Transverse colon (tissue), 4 donors: Measurements from ENCODE around the gene ZNF334. TPM values are rescaled to one million over a fixed set of nuclear protein-coding genes. Genes with fewer than 3 reads are reported as not detected.

Experiments
- DNase-seq: peaks from one replicate; pipeline ENCODE4 v3.0.0-alpha.2; 2019
- H3K27ac ChIP-seq, 4 donors: fragments of 200-600 bp; sonication (generic); 2 replicates each; pipeline ENCODE4 v1.5.1; 2016 to 2018; ENCODE audit warnings: inconsistent platforms in 4 of 4
- H3K27me3 ChIP-seq: fragments of 200-600 bp; sonication (generic); 2 replicates; pipeline ENCODE4 v1.5.1; 2017; ENCODE audit warnings: inconsistent platforms
- H3K36me3 ChIP-seq, 4 donors: fragments of 200-600 bp; sonication (generic); 2 replicates each; pipeline ENCODE4 v1.5.1; 2017 to 2019; ENCODE audit warnings: inconsistent platforms in 4 of 4
- H3K4me1 ChIP-seq, 4 donors: fragments of 200-600 bp; sonication (generic); 2 replicates each; pipeline ENCODE4 v1.5.1; 2017 to 2020; ENCODE audit warnings: inconsistent platforms in 4 of 4
- H3K4me3 ChIP-seq, 4 donors: fragments of 200-600 bp; sonication (generic); 1 replicate in 1 of 4; 2 replicates in 3 of 4; pipeline versions ENCODE4 v1.5.1 to v1.6.1; 2017 to 2019; ENCODE audit warnings: inconsistent platforms in 4 of 4
- H3K9me3 ChIP-seq, 2 donors: fragments of 200-600 bp; sonication (generic); 2 replicates each; pipeline ENCODE4 v1.5.1; 2017 to 2019; ENCODE audit warnings: inconsistent platforms in 2 of 2
- EP300 ChIP-seq: sonication (generic); formaldehyde crosslinking; IDR thresholded peaks from one replicate; pipeline ENCODE4 v1.6.1; 2017; ENCODE audit warnings: antibody characterized with exemption, low read depth
- POLR2A ChIP-seq: fragments of 450-650 bp; IDR thresholded peaks from one replicate; pipeline ENCODE4 v1.6.1; 2016; ENCODE audit warnings: antibody characterized with exemption, mild to moderate bottlenecking, moderate library complexity
- POLR2AphosphoS5 ChIP-seq, 3 donors: sonication (generic); formaldehyde crosslinking; IDR thresholded peaks; one replicate each; pipeline ENCODE4 v1.6.1; 2016; ENCODE audit warnings: antibody characterized with exemption in 3 of 3
- WGBS, 2 donors: methylation state at CpG; one replicate each; pipeline ENCODE4 v1.1.5; 2018; ENCODE audit warnings: low coverage in 1 of 2; 5-methylcytosine and 5-hydroxymethylcytosine counted together
- in situ Hi-C, 4 donors: fragments of 200-750 bp; cut with MboI; loops; one replicate each; pipeline versions ENCODE4 v1.15.0 to v1.15.1; 2017; ENCODE audit warnings: low sequenced_read_pairs in 3 of 4, low pct_ligation_motif_present in 1 of 4, low pct_unique_long_range_greater_than_20kb in 1 of 4
- intact Hi-C: fragments of 100-400 bp; cut with DNase I; formaldehyde crosslinking; loops from one replicate; pipeline ENCODE4 v1.15.1; 2023; ENCODE audit warnings: low total_unique reads
- total RNA-seq, 4 donors: library from RNA; depleted of rRNA; stranded (reverse); fragments of >200 nt; gene quantifications; one replicate each; pipeline ENCODE4 v1.1.0, GENCODE V29; 2016
- TF ChIP-seq, protein P1 (sequence below), 5 experiments: fragments of 200-600 bp in 3 of 5; fragments of 450-650 bp in 2 of 5; sonication (generic) in 3 of 5; IDR thresholded peaks; 1 replicate in 2 of 5; 2 replicates in 3 of 5; pipeline ENCODE4 v1.5.1; 2016 to 2017; ENCODE audit warnings: antibody characterized with exemption in 5 of 5, inconsistent platforms in 3 of 5, mild to moderate bottlenecking in 2 of 5, moderate library complexity in 1 of 5

Gene ZNF334
- total RNA-seq, 4 donors from 2014 or later = 1.9 to 7.1 (median 4.7) TPM

DNA sequence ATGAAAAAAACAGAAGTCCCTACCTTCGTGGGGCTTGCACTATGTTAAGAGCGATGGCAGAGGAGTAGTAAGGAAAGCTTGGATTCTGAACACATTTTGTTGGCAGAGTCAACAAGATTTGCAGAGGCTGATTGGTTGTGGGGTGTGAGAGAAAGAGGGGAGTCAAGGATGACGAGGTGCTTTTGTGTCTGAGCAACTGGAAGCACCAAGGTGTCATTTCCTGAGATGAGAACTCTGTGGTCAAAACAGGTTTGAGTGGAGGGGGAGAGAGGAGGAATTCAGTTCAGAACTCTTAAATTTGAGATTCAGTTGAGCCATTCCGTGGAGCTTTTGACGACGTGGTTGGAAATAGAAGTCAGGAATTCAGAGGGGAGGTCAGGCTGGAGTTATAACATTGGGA lies 33.6 kb upstream of the ZNF334 start:
- intact Hi-C loops = no loop called here
- no peaks in the 10 kb centered on the region for H3K27me3 ChIP-seq
- no peaks in the 10 kb centered on the region for H3K36me3 ChIP-seq
- no peak for DNase-seq
- H3K4me3 ChIP-seq = no peak overlapping the region
- in situ Hi-C loops = no loop called here
- WGBS, 2 donors = 71 to 82% methylated on average over 3 to 6 of the region's 6 CpGs
- H3K9me3 ChIP-seq = no peaks in the 10 kb centered on the region
- peaks cover 0 to 3% (median 0%) of the 10 kb centered on the region in 4 donors for H3K4me1 ChIP-seq
- TF ChIP-seq EP300 (no peak), POLR2AphosphoS5 (IDR thresholded peaks at IDR 0.05) (no peak), POLR2A (no peak)
- TF ChIP-seq, protein P1, sequence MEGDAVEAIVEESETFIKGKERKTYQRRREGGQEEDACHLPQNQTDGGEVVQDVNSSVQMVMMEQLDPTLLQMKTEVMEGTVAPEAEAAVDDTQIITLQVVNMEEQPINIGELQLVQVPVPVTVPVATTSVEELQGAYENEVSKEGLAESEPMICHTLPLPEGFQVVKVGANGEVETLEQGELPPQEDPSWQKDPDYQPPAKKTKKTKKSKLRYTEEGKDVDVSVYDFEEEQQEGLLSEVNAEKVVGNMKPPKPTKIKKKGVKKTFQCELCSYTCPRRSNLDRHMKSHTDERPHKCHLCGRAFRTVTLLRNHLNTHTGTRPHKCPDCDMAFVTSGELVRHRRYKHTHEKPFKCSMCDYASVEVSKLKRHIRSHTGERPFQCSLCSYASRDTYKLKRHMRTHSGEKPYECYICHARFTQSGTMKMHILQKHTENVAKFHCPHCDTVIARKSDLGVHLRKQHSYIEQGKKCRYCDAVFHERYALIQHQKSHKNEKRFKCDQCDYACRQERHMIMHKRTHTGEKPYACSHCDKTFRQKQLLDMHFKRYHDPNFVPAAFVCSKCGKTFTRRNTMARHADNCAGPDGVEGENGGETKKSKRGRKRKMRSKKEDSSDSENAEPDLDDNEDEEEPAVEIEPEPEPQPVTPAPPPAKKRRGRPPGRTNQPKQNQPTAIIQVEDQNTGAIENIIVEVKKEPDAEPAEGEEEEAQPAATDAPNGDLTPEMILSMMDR (IDR thresholded peaks at IDR 0.05) = no peak
- H3K27ac ChIP-seq = no peak overlapping the region

DNA sequence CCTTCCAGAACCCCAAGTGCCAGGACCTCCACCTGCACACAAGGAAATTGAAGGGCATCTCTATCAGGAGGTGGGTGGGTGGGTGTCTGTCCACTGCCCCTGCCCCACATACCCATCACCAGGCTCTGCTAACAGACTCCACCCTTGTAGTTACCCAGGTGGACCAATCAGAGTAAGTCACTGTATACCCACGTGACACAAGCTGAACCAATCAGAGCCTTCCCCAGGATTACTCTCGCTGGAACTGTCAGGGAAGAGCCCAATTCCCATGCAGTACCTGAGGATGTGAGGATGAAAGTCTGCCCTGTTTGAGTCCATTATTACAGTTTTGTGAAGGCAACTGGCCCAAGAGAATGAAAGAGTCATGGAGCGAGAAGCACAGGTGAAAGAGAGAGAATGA lies 32.9 kb upstream of the ZNF334 start:
- intact Hi-C loops = no loop called here
- H3K27ac ChIP-seq = no peak overlapping the region
- no peak overlapping the region for H3K4me3 ChIP-seq
- DNase-seq = no peak
- no peak for TF ChIP-seq POLR2AphosphoS5 (IDR thresholded peaks at IDR 0.05)
- no peak for TF ChIP-seq POLR2A
- no peak for TF ChIP-seq EP300
- TF ChIP-seq, protein P1 (IDR thresholded peaks at IDR 0.05) = no peak
- in situ Hi-C loops = no loop called here
- no peaks in the 10 kb centered on the region for H3K36me3 ChIP-seq
- peaks cover 0 to 3% (median 0%) of the 10 kb centered on the region in 4 donors for H3K4me1 ChIP-seq
- no peaks in the 10 kb centered on the region for H3K9me3 ChIP-seq
- 89 to 100% methylated on average over 1 to 3 of the region's 3 CpGs for WGBS, 2 donors
- peaks cover 3% of the 10 kb centered on the region for H3K27me3 ChIP-seq

DNA sequence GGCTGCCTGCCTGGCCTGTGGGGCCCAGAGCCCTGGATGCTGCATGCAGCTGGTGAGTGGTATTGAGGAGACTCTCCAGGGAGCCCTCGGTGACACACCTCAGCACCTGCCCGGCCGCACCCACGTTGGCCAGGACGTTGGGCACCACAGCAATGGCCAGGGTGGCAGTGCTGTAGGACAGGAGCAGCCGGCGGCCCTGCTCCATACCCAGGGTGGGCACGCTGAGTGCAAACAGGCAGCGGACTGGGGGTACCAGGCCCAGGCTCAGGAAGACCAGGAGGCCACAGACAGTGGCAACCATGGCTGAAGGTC lies 32.4 kb upstream of the ZNF334 start:
- TF ChIP-seq EP300 = no peak
- no peak for TF ChIP-seq POLR2A
- TF ChIP-seq, protein P1 (IDR thresholded peaks at IDR 0.05) = no peak
- TF ChIP-seq POLR2AphosphoS5 (IDR thresholded peaks at IDR 0.05) = no peak
- Histone ChIP-seq H3K27ac (no peak overlapping the region), H3K4me1 (peaks cover 0 to 3% (median 0%) of the 10 kb centered on the region in 4 donors), H3K4me3 (no peak overlapping the region), H3K27me3 (peaks cover 3% of the 10 kb centered on the region), H3K36me3 (no peaks in the 10 kb centered on the region), H3K9me3 (no peaks in the 10 kb centered on the region)
- DNase-seq = no peak
- in situ Hi-C loops = no loop called here
- intact Hi-C loops = no loop called here
- WGBS, 2 donors = 91% methylated on average over 9 of the region's 9 CpGs; no CpG with 5 or more reads in 1 of the 2 donors

DNA sequence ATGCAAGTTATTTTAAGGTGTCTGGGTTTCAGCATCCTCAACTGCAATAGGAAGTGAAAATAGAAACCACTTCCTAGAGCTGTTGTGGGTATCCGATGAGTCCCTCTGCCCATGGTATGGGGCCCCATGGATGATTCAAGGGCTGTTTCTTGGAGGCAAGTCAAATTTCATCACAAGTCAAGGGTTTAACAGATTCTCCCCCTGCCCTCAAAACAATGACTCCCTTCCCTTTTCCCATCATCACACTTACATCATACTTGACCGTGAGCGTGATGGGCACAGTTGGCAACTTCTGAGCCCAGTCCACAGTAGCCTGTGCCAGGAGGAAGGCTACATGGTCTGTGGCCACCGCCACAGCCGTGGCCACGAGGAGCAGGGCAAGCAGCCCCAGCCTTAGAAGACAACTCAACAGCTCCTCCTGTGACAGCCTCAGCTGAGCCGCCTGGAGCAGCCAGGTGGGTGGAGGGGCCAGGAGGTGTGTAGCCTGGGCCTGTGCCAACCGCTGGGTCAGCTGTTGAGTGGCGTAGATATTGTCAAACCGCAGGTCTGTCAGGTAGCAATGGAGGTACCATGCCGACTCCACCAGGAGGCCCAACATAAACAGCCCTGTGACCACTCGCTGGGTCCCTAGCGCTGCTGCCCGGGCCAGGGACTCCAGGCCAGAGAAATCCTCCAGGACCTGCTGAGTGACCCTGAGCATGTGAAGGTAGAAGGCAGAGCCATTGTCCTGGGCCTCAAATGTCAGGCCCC lies 31.9 kb upstream of the ZNF334 start:
- intact Hi-C loops (no loop called here), in situ Hi-C loops (no loop called here)
- Histone ChIP-seq H3K4me1 (peaks cover 0 to 3% (median 0%) of the 10 kb centered on the region in 4 donors), H3K36me3 (no peaks in the 10 kb centered on the region), H3K27me3 (peaks cover 3% of the 10 kb centered on the region), H3K4me3 (no peak overlapping the region), H3K27ac (no peak overlapping the region), H3K9me3 (no peaks in the 10 kb centered on the region)
- TF ChIP-seq POLR2A = no peak
- TF ChIP-seq POLR2AphosphoS5 (IDR thresholded peaks at IDR 0.05) = no peak
- TF ChIP-seq EP300 = no peak
- TF ChIP-seq, protein P1 (IDR thresholded peaks at IDR 0.05) = no peak
- no peak for DNase-seq
- 60 to 77% methylated on average over 1 to 14 of the region's 14 CpGs for WGBS, 2 donors
